Endometrial microvascular endothelial cells (primary cell): Measurements from ENCODE around the gene ZDHHC22. TPM values are rescaled to one million over a fixed set of nuclear protein-coding genes. Genes with fewer than 3 reads are reported as not detected.
"Not testable (repeated sequence)": the region's sequence is repeated elsewhere in the genome, so short reads cannot be mapped to it uniquely, and the experiment has no call there.

Experiments
- in situ Hi-C: cut with HindIII; loops from 2 replicates; pipeline ENCODE4 v1.10.0; 2017; ENCODE audit warnings: low sequenced_read_pairs, low pct_unique_long_range_greater_than_20kb; ENCODE audit errors: inconsistent ontology term
- total RNA-seq: library from RNA; depleted of rRNA; stranded (reverse); fragments of >200 nt; gene quantifications from one replicate; pipeline ENCODE4 v1.2.3, GENCODE V29; 2015; ENCODE audit errors: inconsistent ontology term

The ZDHHC22 gene, protein sequence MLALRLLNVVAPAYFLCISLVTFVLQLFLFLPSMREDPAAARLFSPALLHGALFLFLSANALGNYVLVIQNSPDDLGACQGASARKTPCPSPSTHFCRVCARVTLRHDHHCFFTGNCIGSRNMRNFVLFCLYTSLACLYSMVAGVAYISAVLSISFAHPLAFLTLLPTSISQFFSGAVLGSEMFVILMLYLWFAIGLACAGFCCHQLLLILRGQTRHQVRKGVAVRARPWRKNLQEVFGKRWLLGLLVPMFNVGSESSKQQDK
- not detected for total RNA-seq

- in situ Hi-C loops = no loop called here
These were observed at the start of gene ZDHHC22 for GRCh38 chr14:77141214-77142004. ZDHHC22 (minus strand) TSS chr14:77141791; CDS start chr14:77139738, 2,053 bp downstream.

DNA sequence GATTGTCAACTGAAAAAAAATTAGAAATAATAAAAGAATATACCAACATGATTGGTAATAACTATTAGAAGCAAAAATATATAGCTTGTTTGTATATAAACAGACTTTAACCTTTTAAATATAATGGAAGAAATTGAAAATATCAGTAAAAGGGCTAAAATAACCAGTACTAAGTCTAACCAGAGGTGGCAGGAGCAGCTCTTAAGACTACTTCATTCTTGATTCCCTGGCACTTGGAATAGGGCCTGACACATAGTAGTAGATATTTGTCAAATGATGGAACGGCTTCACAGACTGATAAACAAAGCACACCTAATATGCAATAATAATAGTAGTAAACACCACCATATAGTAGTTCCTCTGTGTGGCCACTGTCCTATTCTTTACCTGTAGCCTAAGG lies 49.4 kb upstream of the ZDHHC22 start:
- in situ Hi-C loops = no loop called here

DNA sequence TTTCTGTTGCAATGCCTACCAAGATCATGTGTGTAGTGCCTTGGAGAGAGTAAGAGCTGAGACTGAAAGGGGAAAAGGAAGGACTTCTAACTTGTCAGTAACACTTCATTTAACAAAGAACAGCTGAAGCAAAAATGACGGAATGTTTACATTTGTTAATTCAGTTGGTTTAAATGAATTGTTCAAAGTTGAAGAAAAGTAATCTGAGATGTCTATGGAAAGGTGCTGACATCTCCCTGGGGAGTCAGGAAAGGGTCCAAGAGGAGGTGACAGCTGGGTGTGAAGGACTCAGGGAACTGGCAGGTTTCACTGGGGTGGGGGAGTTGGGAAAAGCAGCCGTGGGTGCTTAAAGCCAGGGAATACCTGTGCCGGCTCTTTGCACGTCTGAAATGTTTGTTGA lies 47.9 kb upstream of the ZDHHC22 start:
- in situ Hi-C loops = no loop called here

- in situ Hi-C loops = no loop called here
These were observed 46.0 kb upstream of the ZDHHC22 start for GRCh38 chr14:77187649-77188012.

- in situ Hi-C loops = no loop called here
These were observed 45.5 kb upstream of the ZDHHC22 start for GRCh38 chr14:77186911-77187648.

- in situ Hi-C loops = no loop called here
These were observed 43.5 kb upstream of the ZDHHC22 start for GRCh38 chr14:77185093-77185465.

DNA sequence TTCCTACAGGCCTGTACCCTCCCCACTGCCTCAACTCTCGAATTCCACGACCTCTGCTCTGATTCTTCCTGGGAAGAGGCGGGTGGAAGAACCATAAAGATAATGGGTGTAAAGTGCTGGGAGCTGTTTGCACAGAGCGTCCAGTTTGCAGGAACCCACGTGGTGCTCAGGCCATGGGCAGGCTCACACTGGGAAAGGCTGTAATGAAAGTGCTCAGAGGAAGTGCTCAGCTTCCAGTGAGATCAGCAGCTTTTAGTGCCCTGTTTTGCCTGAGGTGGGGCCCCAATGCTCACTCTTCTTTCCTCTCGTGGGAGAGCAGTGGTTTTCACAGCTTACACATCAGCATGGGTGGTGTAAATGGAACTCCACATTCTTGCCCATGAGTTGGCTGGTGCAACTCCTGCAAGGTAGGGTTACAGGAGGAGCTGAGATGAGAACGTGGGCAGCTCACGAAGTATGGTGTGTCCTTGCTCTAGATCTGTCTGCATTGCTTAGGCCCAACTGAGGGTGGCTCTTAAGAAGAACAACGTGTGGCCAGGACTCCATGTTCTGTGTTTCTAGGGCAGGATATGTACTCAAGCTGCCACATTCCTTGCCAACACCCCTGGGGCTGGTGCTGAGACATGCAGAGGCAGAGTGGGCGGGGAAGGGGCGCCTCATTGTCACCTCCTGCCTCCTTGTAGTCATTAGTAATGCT lies 43.0 kb upstream of the ZDHHC22 start:
- in situ Hi-C loops = no loop called here

DNA sequence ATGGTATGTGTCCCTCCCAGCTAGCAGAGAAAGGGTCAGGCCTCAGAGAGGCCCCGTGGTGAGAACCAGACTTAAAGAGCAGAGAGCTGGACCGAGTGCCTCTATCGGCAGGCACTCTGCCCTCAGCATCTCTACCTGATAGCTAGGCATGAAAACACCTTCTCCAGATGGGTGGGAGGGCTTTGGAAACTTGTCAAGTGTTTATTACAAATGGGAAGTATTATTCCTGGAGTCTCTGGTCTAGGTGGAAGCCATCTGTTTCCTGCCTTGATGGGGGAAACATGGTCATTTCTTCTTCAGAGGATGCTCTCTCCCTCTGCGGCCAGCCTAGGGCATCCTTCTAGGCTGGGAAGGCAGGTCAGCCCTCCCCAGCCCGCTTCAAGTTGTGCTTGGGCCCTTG lies 42.3 kb upstream of the ZDHHC22 start:
- in situ Hi-C loops = no loop called here

GRCh38 chr14:77181603-77182437 lies 40.2 kb upstream of the ZDHHC22 start, which contains the start of gene TMEM63C:
TMEM63C (plus strand) TSS chr14:77181798; CDS start chr14:77218814, 37,016 bp downstream.
- in situ Hi-C loops = no loop called here

- in situ Hi-C loops = no loop called here
These were observed 39.4 kb upstream of the ZDHHC22 start for GRCh38 chr14:77180726-77181602.

DNA sequence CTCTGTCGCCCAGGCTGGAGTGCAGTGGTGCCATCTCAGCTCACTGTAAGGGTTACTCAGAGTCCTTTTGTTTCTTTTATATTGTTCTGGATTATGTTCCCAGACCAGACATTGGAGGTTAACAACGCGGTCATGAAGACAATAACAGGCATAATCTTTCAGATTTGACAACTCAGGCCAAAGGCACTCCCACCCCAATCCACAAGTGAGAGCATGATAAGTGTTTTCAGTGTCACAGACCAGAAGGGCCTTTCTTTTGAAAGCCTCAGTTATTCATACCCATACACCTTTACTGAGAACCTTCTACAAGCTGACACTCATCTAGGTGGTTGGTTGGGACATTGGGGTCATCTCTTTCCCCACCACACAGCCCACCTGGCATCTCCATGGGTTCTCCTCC lies 37.1 kb upstream of the ZDHHC22 start:
- in situ Hi-C loops = no loop called here

DNA sequence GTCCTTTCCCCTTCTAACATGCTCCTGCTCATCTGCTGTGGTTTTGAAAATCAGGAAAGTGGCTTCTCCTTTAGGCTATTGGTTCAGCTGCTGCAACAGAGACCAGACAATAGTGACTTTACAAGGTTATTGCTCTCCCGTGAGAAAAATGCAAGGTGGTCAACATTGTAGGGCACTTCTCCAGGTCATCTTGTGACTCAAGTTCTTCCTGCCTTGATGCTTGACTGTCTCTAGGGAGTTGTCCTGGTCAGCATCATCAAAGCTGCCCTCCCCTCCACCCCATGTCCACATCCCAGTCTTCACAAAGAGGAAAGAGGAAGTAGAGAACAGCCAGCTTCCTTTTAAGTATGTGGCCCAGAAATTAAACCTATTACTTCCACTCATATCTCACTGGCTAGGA lies 36.1 kb upstream of the ZDHHC22 start:
- in situ Hi-C loops = no loop called here

DNA sequence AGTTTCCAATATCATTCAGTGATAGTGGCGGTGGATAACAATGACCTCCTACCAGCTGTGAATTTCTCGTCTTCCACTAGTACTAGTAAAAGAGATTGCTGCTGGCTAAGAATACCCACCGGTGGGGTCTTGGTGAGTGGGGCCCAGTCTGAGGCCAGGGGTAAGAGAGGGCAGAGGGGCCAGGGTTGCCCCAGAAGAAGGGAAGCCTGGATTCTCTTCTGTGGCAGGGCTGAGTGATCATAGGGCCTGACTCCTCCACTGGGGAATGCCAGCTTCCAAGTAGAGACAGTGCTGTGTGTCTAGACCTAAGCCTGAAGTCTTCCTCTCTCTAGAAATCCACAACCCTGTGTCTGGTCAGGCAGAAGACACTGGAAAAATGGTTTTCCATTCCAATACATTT lies 34.3 kb upstream of the ZDHHC22 start:
- in situ Hi-C loops = no loop called here

GRCh38 chr14:77173911-77174617 lies 32.5 kb upstream of the ZDHHC22 start:
- in situ Hi-C loops = not testable (repeated sequence)

DNA sequence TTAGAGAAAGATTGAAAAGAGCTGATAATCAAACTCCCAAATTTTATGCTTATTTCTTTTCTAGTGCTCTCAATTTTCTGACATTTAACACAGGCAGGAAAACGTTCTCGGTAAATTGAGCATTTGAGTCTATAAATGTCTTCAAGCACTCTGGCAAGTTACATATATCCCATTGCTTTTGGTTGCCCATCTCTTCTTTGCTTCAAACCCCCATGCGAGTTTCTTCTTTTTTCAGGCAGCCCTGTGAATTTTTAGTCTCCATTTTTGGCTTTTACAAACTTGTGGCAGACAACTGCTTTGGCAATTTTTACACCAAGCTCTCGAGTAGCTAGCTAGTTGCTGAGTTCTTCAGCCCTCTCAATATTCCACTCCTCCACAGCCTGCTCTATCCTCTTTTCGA lies 31.3 kb upstream of the ZDHHC22 start:
- in situ Hi-C loops = no loop called here

- in situ Hi-C loops = no loop called here
These were observed 28.5 kb upstream of the ZDHHC22 start for GRCh38 chr14:77170045-77170444.

- in situ Hi-C loops = no loop called here
These were observed 19.4 kb upstream of the ZDHHC22 start for GRCh38 chr14:77161011-77161410.
